DMS153 treated with DMSO at 0.1 percent for 48 hours (cell line): Measurements from ENCODE around the gene OR4C6.

ENCODE experiments used
- DNase-seq: peaks from one replicate; lab custom pipeline; 2025; ENCODE audit not compliant: unreplicated experiment; lab: John Stamatoyannopoulos, UW

Gene OR4C6

GRCh38 chr11:55661901-55662300 is at the start of gene OR4C6:
Gene OR4C6 (plus strand): TSS chr11:55662201. CDS start chr11:55665167, 2,966 bp downstream.
- DNase-seq = no peak

- DNase-seq = no peak
These were observed 37.5 kb upstream of the OR4C6 start for GRCh38 chr11:55624531-55624930.

GRCh38 chr11:55634813-55635212 is 27.2 kb upstream of the OR4C6 start, which contains the start of gene OR4P4:
Gene OR4P4 (plus strand): TSS chr11:55635113.
- no peak for DNase-seq

GRCh38 chr11:55648027-55648426 is 14.0 kb upstream of the OR4C6 start, which contains the start of gene OR4S2:
Gene OR4S2 (plus strand): TSS chr11:55648327. CDS start chr11:55650904, 2,577 bp downstream.
- no peak for DNase-seq

- DNase-seq = no peak
These were observed 9.4 kb upstream of the OR4C6 start for GRCh38 chr11:55652560-55652959.

- DNase-seq = no peak
These were observed 6.9 kb upstream of the OR4C6 start for GRCh38 chr11:55655096-55655495.

GRCh38 chr11:55658031-55658573 is 3.9 kb upstream of the OR4C6 start:
- no peak for DNase-seq

- DNase-seq = no peak
These were observed 3.4 kb upstream of the OR4C6 start for GRCh38 chr11:55658608-55659007.

GRCh38 chr11:55669376-55669775 is 7.4 kb downstream of the OR4C6 start:
- DNase-seq = no peak

- no peak for DNase-seq
These were observed 11.9 kb downstream of the OR4C6 start for GRCh38 chr11:55673860-55674259.

- no peak for DNase-seq
These were observed 35.8 kb downstream of the OR4C6 start for GRCh38 chr11:55697817-55698216.

- no peak for DNase-seq
These were observed 39.4 kb downstream of the OR4C6 start for GRCh38 chr11:55701429-55701828.

GRCh38 chr11:55707029-55707428 is 45.0 kb downstream of the OR4C6 start:
- DNase-seq = peak; percentile 39

GRCh38 chr11:55714982-55715888 is 53.2 kb downstream of the OR4C6 start:
- no peak for DNase-seq
